ENCODE data around the gene CD99L2. TPM values are rescaled to one million over a fixed set of nuclear protein-coding genes. Genes with fewer than 3 reads are reported as not detected.

Gene CD99L2
- total and polyA plus RNA-seq, 10 of the 15 experiments (the other 5 are each of a cell fraction or from before 2014, with no cell fraction given): 1.1 to 22.9 (median 13.0) TPM

DNA sequence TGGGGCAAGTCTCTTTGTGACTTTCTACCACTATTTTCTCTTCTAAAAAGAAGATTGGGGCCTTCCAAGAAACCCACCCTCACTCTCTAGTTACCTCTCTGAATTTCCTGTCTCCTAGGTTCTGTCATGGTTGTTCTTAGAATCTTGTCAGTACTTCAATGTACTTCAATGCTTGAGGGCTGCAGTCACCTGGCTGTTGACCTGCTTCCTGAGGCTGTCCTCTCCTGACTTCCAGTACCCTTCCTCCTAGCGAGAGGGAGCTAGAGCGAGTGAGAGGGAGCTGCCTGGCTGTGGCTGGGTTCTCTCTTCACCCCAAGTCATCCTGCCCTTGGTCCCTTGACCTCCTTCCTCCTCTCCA lies 17.7 kb downstream of the CD99L2 start (continued):
- TF ChIP-seq, protein P1, sequence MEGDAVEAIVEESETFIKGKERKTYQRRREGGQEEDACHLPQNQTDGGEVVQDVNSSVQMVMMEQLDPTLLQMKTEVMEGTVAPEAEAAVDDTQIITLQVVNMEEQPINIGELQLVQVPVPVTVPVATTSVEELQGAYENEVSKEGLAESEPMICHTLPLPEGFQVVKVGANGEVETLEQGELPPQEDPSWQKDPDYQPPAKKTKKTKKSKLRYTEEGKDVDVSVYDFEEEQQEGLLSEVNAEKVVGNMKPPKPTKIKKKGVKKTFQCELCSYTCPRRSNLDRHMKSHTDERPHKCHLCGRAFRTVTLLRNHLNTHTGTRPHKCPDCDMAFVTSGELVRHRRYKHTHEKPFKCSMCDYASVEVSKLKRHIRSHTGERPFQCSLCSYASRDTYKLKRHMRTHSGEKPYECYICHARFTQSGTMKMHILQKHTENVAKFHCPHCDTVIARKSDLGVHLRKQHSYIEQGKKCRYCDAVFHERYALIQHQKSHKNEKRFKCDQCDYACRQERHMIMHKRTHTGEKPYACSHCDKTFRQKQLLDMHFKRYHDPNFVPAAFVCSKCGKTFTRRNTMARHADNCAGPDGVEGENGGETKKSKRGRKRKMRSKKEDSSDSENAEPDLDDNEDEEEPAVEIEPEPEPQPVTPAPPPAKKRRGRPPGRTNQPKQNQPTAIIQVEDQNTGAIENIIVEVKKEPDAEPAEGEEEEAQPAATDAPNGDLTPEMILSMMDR (IDR thresholded peaks at IDR 0.05 in 2 of 3, conservative IDR thresholded peaks at IDR 0.05 in 1 of 3; ENCODE audit: control insufficient read depth in 2 of 3, extremely low read depth in 1 of 3, insufficient read depth in 1 of 3, low read depth in 3 of 3, low read length in 3 of 3): no peak
- TF ChIP-seq SREBF2 (IDR thresholded peaks at IDR 0.05; ENCODE audit: low read length): no peak
- no peak for TF ChIP-seq RFX5 (IDR thresholded peaks at IDR 0.05; ENCODE audit: low read depth, low read length)
- TF ChIP-seq, protein P2, sequence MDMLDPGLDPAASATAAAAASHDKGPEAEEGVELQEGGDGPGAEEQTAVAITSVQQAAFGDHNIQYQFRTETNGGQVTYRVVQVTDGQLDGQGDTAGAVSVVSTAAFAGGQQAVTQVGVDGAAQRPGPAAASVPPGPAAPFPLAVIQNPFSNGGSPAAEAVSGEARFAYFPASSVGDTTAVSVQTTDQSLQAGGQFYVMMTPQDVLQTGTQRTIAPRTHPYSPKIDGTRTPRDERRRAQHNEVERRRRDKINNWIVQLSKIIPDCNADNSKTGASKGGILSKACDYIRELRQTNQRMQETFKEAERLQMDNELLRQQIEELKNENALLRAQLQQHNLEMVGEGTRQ (IDR thresholded peaks at IDR 0.05; ENCODE audit: borderline replicate concordance, low read depth, low read length): no peak

DNA sequence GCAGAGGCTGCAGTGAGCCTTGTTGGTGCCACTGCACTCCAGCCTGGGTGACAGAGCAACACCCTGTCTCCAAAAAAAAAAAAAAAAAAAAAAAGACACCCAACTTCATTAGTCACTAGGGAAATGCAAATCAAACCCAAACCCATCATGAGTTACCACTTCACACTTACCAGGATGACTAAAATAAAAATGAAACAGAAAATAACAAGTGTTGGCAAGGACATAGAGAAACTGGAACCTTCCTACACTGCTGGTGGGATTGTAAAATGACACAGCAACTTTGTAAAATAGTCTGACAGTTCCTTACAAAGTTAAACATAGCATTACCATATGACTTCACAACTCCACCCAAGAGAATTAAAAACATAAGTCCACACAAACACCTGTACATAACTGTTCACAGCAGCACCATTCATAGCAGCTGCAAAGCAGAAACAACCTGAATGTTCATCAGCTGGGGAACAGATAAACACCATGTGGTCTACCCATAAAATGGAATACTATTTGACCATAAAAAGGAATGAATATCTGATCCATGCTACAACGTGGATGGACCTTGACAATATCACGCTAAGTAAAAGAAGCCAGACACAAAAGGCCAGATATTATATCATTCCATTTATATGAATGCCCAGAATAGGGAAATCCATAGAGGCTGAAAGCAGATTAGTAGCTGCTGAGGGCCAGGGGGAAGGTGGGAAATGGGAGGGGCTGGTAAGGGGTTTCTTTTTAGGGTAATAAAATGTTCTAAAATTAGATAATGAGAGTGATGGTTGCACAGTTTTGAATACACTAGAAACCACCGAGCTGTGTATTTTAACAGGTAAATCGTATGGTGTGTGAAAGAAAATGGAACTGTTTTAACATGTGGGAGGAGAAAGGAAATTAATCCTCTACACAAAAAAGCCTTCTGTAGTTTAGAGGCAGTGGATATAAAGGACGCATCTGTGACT lies 18.3 kb downstream of the CD99L2 start:
- intact Hi-C loops (cut with micrococcal nuclease; ENCODE audit: unreplicated experiment): no loop called here
- DNase-seq (ENCODE audit: low read depth, low spot score): peak; percentile 53
- H3K4me1 ChIP-seq (ENCODE audit: control insufficient read depth, insufficient read depth, low read length): peaks cover 8% of the 10 kb centered on the region
- in situ Hi-C loops (cut with MboI): no loop called here
- H2AFZ ChIP-seq (ENCODE audit: control insufficient read depth, low read depth, low read length): no peak overlapping the region; the same call in 1 of the 2 replicates
- peak; percentile 92 for ATAC-seq
- ChIA-PET POLR2A (interaction anchor here (0.6 to 1.4 kb wide), 3 partner anchors 10 to 930 kb away, joined by 3 to 5 read pairs (median 4); no protein-coding TSS in a partner anchor), CTCF (interaction anchor here (0.8 to 1.6 kb wide), 2 partner anchors 16 to 17 kb away, joined by 4 read pairs; no protein-coding TSS in a partner anchor), SMC1A (ENCODE audit: uncharacterized antibody, unreplicated experiment) (interaction anchor here (1.3 kb wide), 1 partner anchor 100 kb away, joined by 5 read pairs; no protein-coding TSS in a partner anchor), RAD21 (ENCODE audit: unreplicated experiment) (interaction anchor here (0.6 kb wide), 2 partner anchors 102 to 108 kb away, joined by 3 to 4 read pairs; no protein-coding TSS in a partner anchor)
- no peaks in the 10 kb centered on the region for H4K20me1 ChIP-seq (ENCODE audit: control insufficient read depth, insufficient read depth)
- peak overlapping the region; percentile 77 for H3K27ac ChIP-seq (ENCODE audit: control insufficient read depth, insufficient read depth)
- no peaks in the 10 kb centered on the region for H3K27me3 ChIP-seq (replicated peaks in 1 of 2; ENCODE audit: control insufficient read depth in 2 of 2, insufficient read depth in 2 of 2, low read length in 1 of 2)
- 35% methylated on average over 5 of the region's 5 CpGs for WGBS (ENCODE audit: insufficient coverage, insufficient replicate concordance, low lambda C conversion rate, missing lambda C conversion rate)
- H3K9me3 ChIP-seq (replicated peaks; ENCODE audit: control insufficient read depth, insufficient read depth, low read length): peaks cover 6% of the 10 kb centered on the region; the same call in 2 of the 3 replicates
- peak overlapping the region; percentile 60 for H3K4me2 ChIP-seq (ENCODE audit: control insufficient read depth, insufficient read depth)
- H3K79me2 ChIP-seq (ENCODE audit: control insufficient read depth, insufficient read depth, low read length): peaks cover 3% of the 10 kb centered on the region
- no peak for FAIRE-seq
- H3K9ac ChIP-seq (ENCODE audit: control insufficient read depth, insufficient read depth, low read length): no peak overlapping the region
- H3K36me3 ChIP-seq (ENCODE audit: control insufficient read depth in 2 of 2, insufficient read depth in 2 of 2, low read length in 1 of 2): no peaks in the 10 kb centered on the region
- no TSS peak for BruUV-seq (replicated peaks)
- no peak overlapping the region for H3K4me3 ChIP-seq
- TF ChIP-seq ATF7 (IDR thresholded peaks at IDR 0.05; ENCODE audit: low read depth) (peak; percentile 61), NFYB (IDR thresholded peaks at IDR 0.05; ENCODE audit: insufficient read depth, low read depth, low read length) (no peak), ZNF384 (IDR thresholded peaks at IDR 0.05; ENCODE audit: borderline replicate concordance, low read depth, low read length) (peak; percentile 66), NFXL1 (IDR thresholded peaks at IDR 0.05; ENCODE audit: borderline replicate concordance) (no peak), BACH1 (IDR thresholded peaks at IDR 0.05; ENCODE audit: borderline replicate concordance) (peak; percentile 74; the same call in 1 of the 2 replicates), IKZF2 (IDR thresholded peaks at IDR 0.05) (0 out of 4 replicates have a peak, but pooled peaks of 1 of the 2 experiments have one; percentile 3), SREBF2 (IDR thresholded peaks at IDR 0.05; ENCODE audit: low read length) (no peak), CBX5 (IDR thresholded peaks at IDR 0.05; ENCODE audit: low read depth) (peak; percentile 71; the same call in 1 of the 2 replicates), RAD21 (IDR thresholded peaks at IDR 0.05; ENCODE audit: insufficient read depth, low read depth, low read length) (no peak), CBX3 (IDR thresholded peaks at IDR 0.05; ENCODE audit: borderline replicate concordance, low read depth) (no peak), RUNX3 (IDR thresholded peaks at IDR 0.05; ENCODE audit: low read length) (peak; percentile 14; the same call in 1 of the 2 replicates), TARDBP (IDR thresholded peaks at IDR 0.05; ENCODE audit: borderline replicate concordance) (no peak)
- TF ChIP-seq, protein P3, sequence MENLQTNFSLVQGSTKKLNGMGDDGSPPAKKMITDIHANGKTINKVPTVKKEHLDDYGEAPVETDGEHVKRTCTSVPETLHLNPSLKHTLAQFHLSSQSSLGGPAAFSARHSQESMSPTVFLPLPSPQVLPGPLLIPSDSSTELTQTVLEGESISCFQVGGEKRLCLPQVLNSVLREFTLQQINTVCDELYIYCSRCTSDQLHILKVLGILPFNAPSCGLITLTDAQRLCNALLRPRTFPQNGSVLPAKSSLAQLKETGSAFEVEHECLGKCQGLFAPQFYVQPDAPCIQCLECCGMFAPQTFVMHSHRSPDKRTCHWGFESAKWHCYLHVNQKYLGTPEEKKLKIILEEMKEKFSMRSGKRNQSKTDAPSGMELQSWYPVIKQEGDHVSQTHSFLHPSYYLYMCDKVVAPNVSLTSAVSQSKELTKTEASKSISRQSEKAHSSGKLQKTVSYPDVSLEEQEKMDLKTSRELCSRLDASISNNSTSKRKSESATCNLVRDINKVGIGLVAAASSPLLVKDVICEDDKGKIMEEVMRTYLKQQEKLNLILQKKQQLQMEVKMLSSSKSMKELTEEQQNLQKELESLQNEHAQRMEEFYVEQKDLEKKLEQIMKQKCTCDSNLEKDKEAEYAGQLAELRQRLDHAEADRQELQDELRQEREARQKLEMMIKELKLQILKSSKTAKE (IDR thresholded peaks at IDR 0.05; ENCODE audit: low read depth, poor library complexity, severe bottlenecking): no peak

All from GM12878 (cell line).